HCT116 (cell line): ENCODE results near the gene TCOF1. TPM values are rescaled to one million over a fixed set of nuclear protein-coding genes. Genes with fewer than 3 reads are reported as not detected.

Experiments
- ATAC-seq: fragments of 200-7000 bp; cut with Tn5 transposase; 2 replicates; pipeline ENCODE4 v1.9.1; 2020; ENCODE audit warnings: mild to moderate bottlenecking, moderate library complexity
- BruUV-seq: library from RNA; stranded (reverse); fragments of 400-500 nt; replicated peaks from 2 replicates; lab custom pipeline; 2021; lab: Mats Ljungman, UMichigan
- CTCF ChIA-PET: fragments of 300-600 bp; sonication (Branson Sonifier 250); formaldehyde crosslinking; loops from one replicate; lab custom pipeline; 2021; ENCODE audit warnings: antibody characterized with exemption; lab: Charles Lee
- POLR2A ChIA-PET: fragments of 300-600, 350-600 bp; sonication (Branson Sonifier 250); formaldehyde crosslinking; loops from one replicate; lab custom pipeline; 2021; ENCODE audit warnings: antibody characterized with exemption; lab: Charles Lee
- RAD21 ChIA-PET, 2 experiments: fragments of 300-600 bp; sonication (Branson Sonifier 250); formaldehyde crosslinking; loops; one replicate each; lab custom pipeline; 2023; ENCODE audit warnings: low total read pairs in 2 of 2; ENCODE audit not compliant: uncharacterized antibody in 2 of 2, unreplicated experiment in 2 of 2, low non-redundant PET in 1 of 2; lab: Charles Lee
- DNase-seq: peaks from one replicate; pipeline ENCODE4 v3.0.0-alpha.2; 2010; ENCODE audit warnings: low read depth, low spot score
- H2AFZ ChIP-seq: fragments of 200-600 bp; shearing (Covaris generic), sonication (generic); 2 replicates; pipeline ENCODE4 v1.6.1; 2017; ENCODE audit warnings: low read depth, mixed run types, mixed read lengths, antibody characterized with exemption, low read length; ENCODE audit not compliant: poor library complexity, severe bottlenecking
- H3K27ac ChIP-seq: 2 replicates; pipeline ENCODE4 v1.5.1; 2012; ENCODE audit warnings: low read depth, low read length
- H3K27me3 ChIP-seq: fragments of 200-600 bp; sonication (generic); 2 replicates; pipeline ENCODE4 v1.6.1; 2016; ENCODE audit warnings: mixed run types, low read length, mixed read lengths; ENCODE audit not compliant: insufficient read depth
- H3K36me3 ChIP-seq, 2 experiments: fragments of 200-500 bp in 1 of 2; fragments of 200-600 bp in 1 of 2; sonication (Bioruptor generic) in 1 of 2; sonication (generic) in 1 of 2; 2 replicates each; pipeline versions ENCODE4 v1.5.1 to v1.6.1; 2014 to 2016; ENCODE audit warnings: low read length in 2 of 2, inconsistent platforms in 1 of 2, mixed read lengths in 1 of 2, mixed run types in 1 of 2; ENCODE audit not compliant: insufficient read depth in 2 of 2, control insufficient read depth in 1 of 2
- H3K4me1 ChIP-seq, 2 experiments: fragments of 200-600 bp in 1 of 2; sonication (generic) in 1 of 2; 2 replicates each; pipeline versions ENCODE4 v1.5.1 to v1.6.1; 2012 to 2017; ENCODE audit warnings: low read length in 2 of 2, inconsistent platforms in 1 of 2, mild to moderate bottlenecking in 1 of 2, mixed read lengths in 1 of 2, mixed run types in 1 of 2, moderate library complexity in 1 of 2; ENCODE audit not compliant: insufficient read depth in 2 of 2, control insufficient read depth in 1 of 2
- H3K4me2 ChIP-seq: fragments of 200-600 bp; sonication (generic); 2 replicates; pipeline ENCODE4 v1.6.1; 2017; ENCODE audit warnings: mixed run types, low read length, mixed read lengths
- H3K4me3 ChIP-seq, 2 experiments: fragments of 200-600 bp in 1 of 2; sonication (generic) in 1 of 2; replicated peaks in 1 of 2; 2 replicates each; pipeline ENCODE4 v1.5.1; 2011 to 2016; ENCODE audit warnings: low read length in 2 of 2, control low read depth in 1 of 2, low read depth in 1 of 2, mild to moderate bottlenecking in 1 of 2, mixed read lengths in 1 of 2, mixed run types in 1 of 2
- H3K79me2 ChIP-seq: fragments of 200-600 bp; sonication (generic); 2 replicates; pipeline ENCODE4 v1.6.1; 2017; ENCODE audit warnings: mild to moderate bottlenecking, mixed run types, low read length, moderate library complexity, mixed read lengths; ENCODE audit not compliant: insufficient read depth
- H3K9ac ChIP-seq: fragments of 200-600 bp; sonication (generic); 2 replicates; pipeline ENCODE4 v1.6.1; 2016; ENCODE audit warnings: low read length, mixed read lengths
- H3K9me2 ChIP-seq: fragments of 200-600 bp; sonication (generic), shearing (Covaris generic); 2 replicates; pipeline ENCODE4 v1.6.1; 2017; ENCODE audit warnings: mixed run types, mild to moderate bottlenecking, moderate library complexity; ENCODE audit not compliant: insufficient read depth
- H3K9me3 ChIP-seq, 2 experiments: fragments of 200-500 bp in 1 of 2; fragments of 200-600 bp in 1 of 2; sonication (Bioruptor generic) in 1 of 2; sonication (generic) in 1 of 2; 2 replicates each; pipeline ENCODE4 v1.6.1; 2014 to 2017; ENCODE audit warnings: low read length in 2 of 2, mixed read lengths in 2 of 2, inconsistent platforms in 1 of 2, low read depth in 1 of 2, mild to moderate bottlenecking in 1 of 2, mixed run types in 1 of 2, moderate library complexity in 1 of 2; ENCODE audit not compliant: control insufficient read depth in 1 of 2, insufficient read depth in 1 of 2
- H4K20me1 ChIP-seq: fragments of 200-600 bp; sonication (generic), shearing (Covaris generic); 2 replicates; pipeline ENCODE4 v1.6.1; 2017; ENCODE audit warnings: mixed run types, mild to moderate bottlenecking, moderate library complexity; ENCODE audit not compliant: insufficient read depth
- JUND ChIP-seq: IDR thresholded peaks from 2 replicates; pipeline ENCODE4 v1.6.1; 2012
- MAX ChIP-seq: IDR thresholded peaks from 2 replicates; pipeline ENCODE4 v1.6.1; 2012
- POLR2A ChIP-seq: IDR thresholded peaks from 2 replicates; pipeline ENCODE4 v1.7.0; 2011; ENCODE audit warnings: borderline replicate concordance; ENCODE audit not compliant: insufficient read depth, insufficient read length; ENCODE audit errors: extremely low read depth
- SP1 ChIP-seq: IDR thresholded peaks from 2 replicates; pipeline ENCODE4 v1.6.1; 2012; ENCODE audit warnings: low read depth
- TCF7L2 ChIP-seq: IDR thresholded peaks from 2 replicates; pipeline ENCODE4 v1.7.0; 2011; ENCODE audit warnings: borderline replicate concordance, inconsistent platforms; ENCODE audit not compliant: insufficient read depth, insufficient read length; ENCODE audit errors: extremely low read depth
- ZBTB33 ChIP-seq: IDR thresholded peaks from 2 replicates; pipeline ENCODE4 v1.6.1; 2011; ENCODE audit warnings: mild to moderate bottlenecking, low read length, moderate library complexity; ENCODE audit not compliant: insufficient replicate concordance; ENCODE audit errors: extremely low read depth
- ZNF274 ChIP-seq: fragments of 200-500 bp; sonication (Bioruptor generic); IDR thresholded peaks from 2 replicates; pipeline ENCODE4 v1.6.1; 2014; ENCODE audit warnings: mild to moderate bottlenecking, low read depth, low read length, inconsistent platforms
- intact Hi-C: fragments of 100-400 bp; cut with micrococcal nuclease; formaldehyde crosslinking; loops from 2 replicates; pipeline ENCODE4 v1.10.0; 2022
- total RNA-seq: library from RNA; stranded (reverse); gene quantifications from one replicate; pipeline ENCODE4 v1.2.1, GENCODE V29; 2021; ENCODE audit not compliant: unreplicated experiment

TCOF1 gene
- total RNA-seq, 1 experiment from 2014 or later, result 94.7 TPM

GRCh38 chr5:150419630-150420270 is 62.3 kb downstream of the TCOF1 start:
- POLR2A ChIA-PET, result no interaction called here
- H2AFZ ChIP-seq, result no peak overlapping the region
- no peak overlapping the region for H3K4me2 ChIP-seq
- no TSS peak for BruUV-seq
- H3K9me2 ChIP-seq, result no peaks in the 10 kb centered on the region
- ATAC-seq, result no peak
- no peaks in the 10 kb centered on the region for H3K27me3 ChIP-seq
- H3K27ac ChIP-seq, result no peak overlapping the region
- no peaks in the 10 kb centered on the region for H3K36me3 ChIP-seq
- no peak for TF ChIP-seq JUND
- TF ChIP-seq, all 23 proteins: peak for 0
- H3K4me3 ChIP-seq, result no peak overlapping the region
- intact Hi-C loops, result no loop called here
- H3K9me3 ChIP-seq, result no peaks in the 10 kb centered on the region
- ChIA-PET RAD21 (no interaction called here), CTCF (no interaction called here)
- no peaks in the 10 kb centered on the region for H3K4me1 ChIP-seq
- no peaks in the 10 kb centered on the region for H4K20me1 ChIP-seq
- no peak overlapping the region for H3K9ac ChIP-seq
- no peaks in the 10 kb centered on the region for H3K79me2 ChIP-seq
- DNase-seq, result no peak

- H3K4me3 ChIP-seq, result no peak overlapping the region
- CTCF ChIA-PET, result interaction anchor here (0.6 kb wide), 1 partner anchor 28 kb away, joined by 3 read pairs; no protein-coding TSS in a partner anchor
- TF ChIP-seq ZNF274, result no peak
- TF ChIP-seq POLR2A, result no peak
- no peak for TF ChIP-seq MAX
- no peak for TF ChIP-seq TCF7L2
- TF ChIP-seq SP1, result no peak
- no peak for TF ChIP-seq ZBTB33
- TF ChIP-seq, all 23 proteins: peak for 0
- intact Hi-C loops, result no loop called here
- no peaks in the 10 kb centered on the region for H4K20me1 ChIP-seq
- H3K27ac ChIP-seq, result no peak overlapping the region
- ATAC-seq (no peak), DNase-seq (no peak)
- no peaks in the 10 kb centered on the region for H3K36me3 ChIP-seq
- POLR2A ChIA-PET, result no interaction called here
- H3K4me2 ChIP-seq, result no peak overlapping the region
- no peaks in the 10 kb centered on the region for H3K4me1 ChIP-seq
- no TSS peak for BruUV-seq
- H3K9ac ChIP-seq, result no peak overlapping the region
- RAD21 ChIA-PET, result no interaction called here
- no peaks in the 10 kb centered on the region for H3K9me2 ChIP-seq
- H3K27me3 ChIP-seq, result no peaks in the 10 kb centered on the region
- no peaks in the 10 kb centered on the region for H3K79me2 ChIP-seq
- no peaks in the 10 kb centered on the region for H3K9me3 ChIP-seq
- H2AFZ ChIP-seq, result no peak overlapping the region
Measured at GRCh38 chr5:150422075-150422474, 64.6 kb downstream of the TCOF1 start.
